Testis (tissue), 3 donors: ENCODE results near the gene DHX8. TPM values are rescaled to one million over a fixed set of nuclear protein-coding genes. Genes with fewer than 3 reads are reported as not detected.

Experiments
- DNase-seq: peaks from one replicate; pipeline ENCODE4 v3.0.0-alpha.2; 2019
- H3K27ac ChIP-seq, 2 donors: fragments of 200-600 bp; sonication (generic); one replicate each; pipeline ENCODE4 v1.5.1; 2019
- H3K27me3 ChIP-seq: fragments of 200-600 bp; sonication (generic); one replicate; pipeline ENCODE4 v1.5.1; 2019
- H3K36me3 ChIP-seq: fragments of 200-600 bp; sonication (generic); one replicate; pipeline ENCODE4 v1.5.1; 2017; ENCODE audit warnings: low read depth; ENCODE audit errors: missing control alignments
- H3K4me1 ChIP-seq: fragments of 200-600 bp; sonication (generic); one replicate; pipeline ENCODE4 v1.5.1; 2019
- H3K4me3 ChIP-seq, 2 donors: fragments of 200-600 bp; sonication (generic); one replicate each; pipeline ENCODE4 v1.5.1; 2017 to 2019
- H3K9me3 ChIP-seq: fragments of 200-600 bp; sonication (generic); one replicate; pipeline ENCODE4 v1.5.1; 2017
- CTCF ChIP-seq, 3 experiments: fragments of 450-650 bp in 2 of 3; fragments of 200-600 bp in 1 of 3; sonication (generic) in 1 of 3; IDR thresholded peaks; one replicate each; pipeline ENCODE4 v1.5.1; 2016 to 2019; ENCODE audit warnings: antibody characterized with exemption in 3 of 3, mild to moderate bottlenecking in 2 of 3, moderate library complexity in 1 of 3
- POLR2A ChIP-seq: fragments of 450-650 bp; IDR thresholded peaks from one replicate; pipeline ENCODE4 v1.6.1; 2017; ENCODE audit warnings: antibody characterized with exemption, mild to moderate bottlenecking, moderate library complexity
- WGBS, 2 donors: methylation state at CpG; one replicate each; pipeline ENCODE4 v1.1.5; 2018; 5-methylcytosine and 5-hydroxymethylcytosine counted together
- intact Hi-C: fragments of 100-400 bp; cut with DNase I; formaldehyde crosslinking; loops from one replicate; pipeline ENCODE4 v1.15.1; 2023; ENCODE audit warnings: low total_unique reads
- microRNA counts, 2 donors: library from miRNA; unstranded; fragments of <30 nt; microRNA quantifications; one replicate each; lab custom pipeline; 2016
- polyA plus RNA-seq: library from polyadenylated mRNA; stranded (reverse); fragments of 350-450 nt; fragmentation: Illumina TruSeq; extraction: RNeasy Lipid Tissue Mini Kit (QIAGEN cat#74804); gene quantifications from one replicate; pipeline ENCODE4 v1.2.3, GENCODE V29; 2014; ENCODE audit warnings: low read depth, low replicate concordance; ENCODE audit not compliant: insufficient read depth
- small RNA-seq, 2 donors: library from RNA; depleted of rRNA; stranded (forward); fragments of <200 nt; gene quantifications; one replicate each; pipeline ENCODE3, GENCODE V24; 2016
- total RNA-seq, 2 donors: library from RNA; depleted of rRNA; stranded (reverse); fragments of >200 nt; gene quantifications; one replicate each; pipeline ENCODE4 v1.2.3, GENCODE V29; 2016

The DHX8 gene
- total and polyA plus RNA-seq, 3 donors from 2014 or later: 63.4 to 74.3 (median 68.0) TPM

GRCh38 chr17:43574348-43574747 lies 90.6 kb downstream of the DHX8 start:
- DNase-seq: no peak
- H3K36me3 ChIP-seq: no peaks in the 10 kb centered on the region
- no peak overlapping the region for H3K4me3 ChIP-seq
- H3K27me3 ChIP-seq: no peaks in the 10 kb centered on the region
- H3K27ac ChIP-seq: no peak overlapping the region
- H3K4me1 ChIP-seq: no peaks in the 10 kb centered on the region
- intact Hi-C loops: no loop called here
- TF ChIP-seq POLR2A (no peak), CTCF (IDR thresholded peaks at IDR 0.05) (no peak)
- no peaks in the 10 kb centered on the region for H3K9me3 ChIP-seq
- 83 to 91% methylated on average over 11 to 13 of the region's 13 CpGs for WGBS, 2 donors

GRCh38 chr17:43574896-43575525 lies 91.2 kb downstream of the DHX8 start:
- Histone ChIP-seq H3K9me3 (no peaks in the 10 kb centered on the region), H3K36me3 (no peaks in the 10 kb centered on the region), H3K27ac (no peak overlapping the region), H3K27me3 (no peaks in the 10 kb centered on the region), H3K4me1 (no peaks in the 10 kb centered on the region), H3K4me3 (no peak overlapping the region)
- DNase-seq: no peak
- intact Hi-C loops: loop anchor here (5.0 kb wide), 1 partner anchor 97 kb away; no protein-coding TSS in a partner anchor
- 57 to 71% methylated on average over 5 of the region's 5 CpGs for WGBS, 2 donors
- TF ChIP-seq CTCF (IDR thresholded peaks at IDR 0.05) (no peak), POLR2A (no peak)

MicroRNAs encoded within 50 kb of the gene (microRNA counts, 767-probe panel; counts per million panel counts)
- 0 to 152 counts per million in 2 donors for microRNA hsa-miR-2117 (lab: Ali Mortazavi, UCI)

Small RNA genes within 50 kb of the gene (small RNA-seq; reads per million reads assigned to genes)
- 0 reads per million in 2 donors for gene RNU6-406P
- gene RNU6-971P: 0 reads per million in 2 donors

Other genes with a start within 250 kb of the DHX8 start
- not detected for gene RNU2-1, start 250.0 kb upstream of the DHX8 start, total RNA-seq
- not detected for gene RNU2-1, start 250.0 kb upstream of the DHX8 start, polyA plus RNA-seq
- 10 to 100 TPM; 26.5 to 45.6 TPM for gene ARL4D, start 85.0 kb upstream of the DHX8 start, total RNA-seq
- gene ARL4D, start 85.0 kb upstream of the DHX8 start, polyA plus RNA-seq: 48.2 TPM
- gene ETV4, start 62.4 kb downstream of the DHX8 start, total RNA-seq: 1 to 10 TPM; 1.4 to 2.2 TPM
- gene ETV4, start 62.4 kb downstream of the DHX8 start, polyA plus RNA-seq: 1.6 TPM
- 1 to 10 TPM in 1 of 2 donors, under 1 TPM in 1; 0.12 to 2.8 TPM for gene MEOX1, start 177.9 kb downstream of the DHX8 start, total RNA-seq
- 6.1 TPM for gene MEOX1, start 177.9 kb downstream of the DHX8 start, polyA plus RNA-seq